Inflammatory macrophage treated with lipopolysaccharide for 1 hour (primary cell): Measurements from ENCODE around the gene KAT6B.

Source experiments
- DNase-seq, 2 donors: peaks; one replicate each; pipeline ENCODE4 v3.0.0-alpha.2; 2020 to 2022

The KAT6B gene

DNA sequence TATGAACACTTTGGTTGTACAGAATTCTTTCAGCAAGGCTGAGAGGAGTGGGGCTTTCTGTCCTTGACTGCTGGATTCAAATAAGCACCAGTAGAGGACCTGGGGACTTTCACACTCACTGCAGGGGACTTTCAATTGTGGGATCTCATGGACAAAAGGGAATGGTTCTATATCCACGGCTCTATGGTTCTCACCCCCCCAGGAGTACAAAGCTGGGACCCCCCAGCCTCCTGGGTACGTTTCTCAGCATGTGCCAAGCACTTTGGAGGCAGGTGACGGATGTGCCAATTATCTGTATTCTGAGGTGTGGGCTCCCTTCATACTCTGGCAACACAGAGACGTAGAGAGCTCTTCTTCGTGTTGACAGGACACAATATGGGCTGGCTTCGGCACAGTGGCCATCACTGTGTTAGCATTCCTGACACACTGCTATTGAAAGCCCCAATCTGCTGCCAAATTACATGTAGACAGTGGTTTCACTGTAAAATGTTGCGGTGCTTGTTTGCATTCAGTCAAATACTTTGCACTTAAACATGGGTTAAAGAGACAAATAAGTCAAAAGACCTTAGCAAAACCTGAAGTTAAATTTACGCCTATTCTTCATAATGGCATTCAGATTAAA, 192.4 kb downstream of the KAT6B start:
- DNase-seq, result no peak

- no peak for DNase-seq
Measured at GRCh38 chr10:75019370-75019769, 193.0 kb downstream of the KAT6B start.

GRCh38 chr10:75020168-75020567, 193.8 kb downstream of the KAT6B start:
- no peak for DNase-seq

DNA sequence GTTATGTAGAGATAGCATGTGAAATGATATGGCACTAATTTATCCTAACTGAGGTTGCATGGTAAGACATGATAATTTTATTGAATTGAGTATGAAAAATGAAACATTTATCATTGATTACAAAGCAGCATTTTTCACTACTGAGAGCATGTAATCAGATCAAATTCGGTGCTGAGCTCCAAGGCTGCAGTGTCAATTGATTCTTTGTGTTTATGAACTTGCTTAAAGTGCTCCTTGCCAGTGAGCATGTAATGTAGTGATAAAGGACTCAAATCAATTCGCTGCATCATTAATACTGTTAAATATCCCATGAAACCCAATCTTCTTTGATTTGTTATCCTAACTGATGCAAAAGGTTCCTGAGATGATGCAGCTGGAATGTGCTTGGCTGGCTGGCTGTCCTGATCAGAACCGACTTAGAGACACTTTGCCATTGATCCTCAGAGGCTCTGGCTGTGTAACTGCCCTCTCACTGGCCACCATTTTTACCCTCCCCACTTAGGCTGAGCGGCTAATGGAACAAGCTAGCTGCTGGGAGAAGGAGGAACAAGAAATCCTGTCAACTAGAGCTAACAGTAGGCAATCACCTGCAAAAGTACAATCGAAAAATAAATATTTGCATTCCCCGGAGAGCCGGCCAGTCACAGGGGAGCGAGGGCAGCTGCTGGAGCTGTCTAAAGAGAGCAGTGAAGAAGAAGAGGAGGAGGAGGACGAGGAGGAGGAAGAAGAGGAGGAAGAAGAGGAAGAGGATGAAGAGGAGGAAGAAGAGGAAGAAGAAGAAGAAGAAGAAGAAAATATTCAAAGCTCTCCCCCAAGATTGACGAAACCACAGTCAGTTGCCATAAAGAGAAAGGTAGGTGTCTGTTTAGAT, 195.2 kb downstream of the KAT6B start:
- no peak for DNase-seq

- no peak for DNase-seq
Measured at GRCh38 chr10:75023074-75023473, 196.7 kb downstream of the KAT6B start.

GRCh38 chr10:75024971-75025523, 198.6 kb downstream of the KAT6B start:
- DNase-seq, result no peak

- no peak for DNase-seq
Measured at GRCh38 chr10:75028049-75028448, 201.6 kb downstream of the KAT6B start.

- no peak for DNase-seq
Measured at GRCh38 chr10:75028748-75029147, 202.3 kb downstream of the KAT6B start.

- DNase-seq, result no peak
Measured at GRCh38 chr10:75029420-75029819, 203.0 kb downstream of the KAT6B start.

- no peak for DNase-seq
Measured at GRCh38 chr10:75029857-75030256, 203.5 kb downstream of the KAT6B start.

DNA sequence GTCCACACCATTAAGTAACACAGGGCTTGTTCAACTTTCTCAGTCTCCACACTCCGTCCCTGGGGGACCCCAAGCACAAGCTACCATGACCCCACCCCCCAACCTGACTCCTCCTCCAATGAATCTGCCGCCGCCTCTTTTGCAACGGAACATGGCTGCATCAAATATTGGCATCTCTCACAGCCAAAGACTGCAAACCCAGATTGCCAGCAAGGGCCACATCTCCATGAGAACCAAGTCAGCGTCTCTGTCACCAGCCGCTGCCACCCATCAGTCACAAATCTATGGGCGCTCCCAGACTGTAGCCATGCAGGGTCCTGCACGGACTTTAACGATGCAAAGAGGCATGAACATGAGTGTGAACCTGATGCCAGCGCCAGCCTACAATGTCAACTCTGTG, 204.0 kb downstream of the KAT6B start:
- DNase-seq, result no peak

- DNase-seq, result no peak
Measured at GRCh38 chr10:75032119-75032518, 205.7 kb downstream of the KAT6B start.

- DNase-seq, result no peak
Measured at GRCh38 chr10:75032813-75033212, 206.4 kb downstream of the KAT6B start.

GRCh38 chr10:75033399-75034130, 207.2 kb downstream of the KAT6B start:
- peak; percentile 7 to 18 for DNase-seq

- peak; percentile 31 to 40 for DNase-seq
Measured at GRCh38 chr10:75034131-75034512, 207.7 kb downstream of the KAT6B start.

DNA sequence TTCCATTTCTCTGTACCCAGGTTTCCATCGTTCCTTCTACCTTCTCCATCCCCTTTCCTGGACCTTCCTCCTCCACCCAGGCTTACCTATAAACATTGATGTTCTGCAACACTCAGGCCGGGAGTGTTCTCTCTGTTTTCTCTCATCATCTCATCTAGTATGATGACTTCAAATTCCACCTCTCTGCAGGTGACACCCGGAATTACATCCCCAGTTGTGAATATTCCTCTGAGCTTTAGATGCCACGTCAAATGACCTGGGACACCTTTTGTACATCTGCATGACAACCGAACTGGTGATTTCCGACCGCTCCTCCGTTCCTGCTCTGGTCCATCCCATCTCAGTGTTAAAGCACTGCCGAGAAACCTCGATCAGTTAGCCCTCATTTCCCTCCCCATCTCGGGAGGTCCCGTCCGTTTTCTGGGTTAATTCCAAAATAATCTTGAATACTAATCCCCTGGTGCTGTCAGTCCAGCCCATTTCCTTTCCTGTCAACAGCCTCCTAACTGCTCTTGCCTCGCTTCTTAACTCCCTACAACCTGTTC, 208.4 kb downstream of the KAT6B start:
- no peak for DNase-seq

DNA sequence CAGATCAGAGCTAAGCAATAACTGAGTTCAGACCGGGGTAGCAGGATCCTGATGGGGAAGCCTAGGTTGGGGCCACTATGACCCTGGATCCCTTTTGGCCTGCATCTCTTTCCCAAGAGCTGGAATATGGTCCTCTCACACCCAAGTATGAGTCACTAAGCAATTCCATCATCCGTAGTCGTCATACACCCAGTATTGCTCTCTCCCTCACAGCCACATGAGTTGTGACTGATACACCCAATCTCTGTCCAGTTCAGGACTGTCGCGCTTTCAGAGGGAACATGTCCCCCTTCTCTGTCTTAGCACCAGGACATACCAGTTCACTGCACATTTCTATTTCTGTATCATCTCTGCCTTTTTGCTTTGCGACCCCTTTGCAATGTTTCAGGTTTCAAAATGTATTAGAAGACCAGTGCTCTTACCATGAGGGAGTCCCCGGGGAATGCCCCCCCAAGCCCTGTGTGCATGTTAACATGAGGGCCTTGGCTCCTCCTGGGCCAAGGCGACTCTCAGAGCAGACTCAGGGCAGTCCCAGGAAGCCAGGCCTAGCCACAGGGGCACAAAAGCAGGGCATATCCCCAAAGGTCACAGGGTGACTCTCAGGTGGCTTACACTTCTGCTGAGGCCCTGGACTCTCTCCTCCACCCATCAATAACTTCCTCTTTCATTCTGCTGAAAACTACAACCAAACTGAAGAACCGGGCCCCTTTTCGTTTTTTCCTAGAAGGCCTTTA, 209.7 kb downstream of the KAT6B start:
- peak in 1 of 2 donors; percentile 35 for DNase-seq

DNA sequence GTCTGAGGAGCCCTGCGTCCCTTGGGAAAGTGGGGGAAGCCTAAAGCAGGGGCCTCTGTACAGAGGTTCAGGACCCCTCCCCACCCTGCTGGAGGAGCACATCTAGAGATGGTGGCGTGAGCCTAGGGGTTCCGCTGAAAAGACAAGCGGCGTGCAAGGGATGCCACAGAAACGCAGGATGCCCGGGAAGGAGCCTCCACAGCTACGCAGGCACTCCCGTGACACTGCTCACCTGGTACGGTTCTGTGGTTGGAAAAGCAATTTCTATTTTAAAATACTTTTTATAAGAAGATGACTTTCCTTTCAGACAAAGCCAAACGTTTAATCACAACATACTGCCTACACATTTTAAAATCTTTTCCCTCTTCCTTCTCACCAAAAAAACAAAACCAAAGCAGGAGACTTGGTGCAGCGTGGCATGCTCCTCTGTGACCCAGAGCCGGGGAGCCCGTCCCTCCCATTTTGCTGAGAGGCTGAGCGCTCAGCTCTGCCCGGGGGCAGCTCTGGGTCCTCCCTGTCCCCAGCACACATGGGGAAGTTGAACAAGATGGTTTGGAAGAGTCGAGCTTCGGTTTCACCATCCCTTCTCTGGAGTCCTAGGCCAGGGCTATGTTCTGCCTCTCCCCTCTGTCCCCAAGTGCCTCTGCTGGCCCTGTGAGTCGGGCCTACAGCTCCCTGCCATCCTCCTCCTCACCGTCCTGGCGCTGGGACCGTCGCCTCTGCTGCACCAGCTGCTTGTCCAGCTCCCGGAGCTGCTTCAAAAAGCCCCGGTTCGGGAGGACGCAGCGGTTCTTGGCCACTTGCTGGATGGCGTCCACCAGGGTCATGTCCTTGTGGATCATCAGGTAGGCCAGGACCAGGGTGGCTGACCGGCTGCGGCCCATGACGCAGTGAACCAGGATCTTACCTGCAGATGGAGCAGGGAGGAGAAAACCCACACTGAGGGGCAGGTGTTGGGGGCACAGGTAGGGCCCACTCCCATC, 211.1 kb downstream of the KAT6B start:
- DNase-seq, result no peak

DNA sequence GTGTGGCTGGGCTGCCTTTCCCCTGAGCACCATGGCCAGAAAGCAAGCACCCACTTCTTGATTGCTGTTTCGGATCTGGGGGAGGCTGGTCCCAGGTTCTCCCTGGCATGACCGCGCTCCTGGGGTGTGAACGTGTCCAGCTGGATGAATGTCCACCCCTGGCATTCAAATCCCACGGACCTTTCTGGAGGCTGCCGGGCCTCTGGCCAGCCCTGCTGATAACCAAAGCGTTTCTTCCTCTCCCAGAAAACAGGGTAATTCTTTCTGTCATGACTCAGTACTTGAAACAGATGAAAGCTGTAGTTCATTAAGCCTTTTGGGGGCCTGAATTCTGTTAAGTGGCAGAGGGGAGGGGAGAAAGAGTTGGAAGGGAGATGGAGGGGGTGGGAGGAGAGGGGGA, 211.9 kb downstream of the KAT6B start:
- no peak for DNase-seq

GRCh38 chr10:75040576-75040975, 214.2 kb downstream of the KAT6B start:
- DNase-seq, result no peak
